ENCODE results near the gene TMEM179.

TMEM179 gene

GRCh38 chr14:104585966-104586697, 18.4 kb downstream of the TMEM179 start:
- no peak for DNase-seq

GRCh38 chr14:104584557-104584956, 20.0 kb downstream of the TMEM179 start:
- no peak for DNase-seq

- no peak for DNase-seq
Measured at GRCh38 chr14:104583424-104584306, 20.9 kb downstream of the TMEM179 start.

- DNase-seq = no peak
Measured at GRCh38 chr14:104582662-104583061, 21.9 kb downstream of the TMEM179 start.

- no peak for DNase-seq
Measured at GRCh38 chr14:104582005-104582404, 22.6 kb downstream of the TMEM179 start.

- DNase-seq = no peak
Measured at GRCh38 chr14:104581521-104581920, 23.1 kb downstream of the TMEM179 start.

GRCh38 chr14:104580961-104581360, 23.6 kb downstream of the TMEM179 start:
- DNase-seq = peak; percentile 42

GRCh38 chr14:104579939-104580338, 24.6 kb downstream of the TMEM179 start:
- peak; percentile 9 for DNase-seq

- no peak for DNase-seq
Measured at GRCh38 chr14:104579507-104579906, 25.1 kb downstream of the TMEM179 start, which contains the start of gene C14orf180. Gene C14orf180, plus strand, starts transcription at chr14:104579764. Its CDS starts 6,667 bp downstream, at chr14:104586431.

GRCh38 chr14:104578321-104578720, 26.3 kb downstream of the TMEM179 start:
- DNase-seq = no peak

- DNase-seq = no peak
Measured at GRCh38 chr14:104577847-104578301, 26.7 kb downstream of the TMEM179 start.

- no peak for DNase-seq
Measured at GRCh38 chr14:104577426-104577825, 27.1 kb downstream of the TMEM179 start.

GRCh38 chr14:104576970-104577332, 27.6 kb downstream of the TMEM179 start:
- no peak for DNase-seq

GRCh38 chr14:104576232-104576969, 28.2 kb downstream of the TMEM179 start:
- DNase-seq = no peak

GRCh38 chr14:104574978-104575583, 29.5 kb downstream of the TMEM179 start:
- no peak for DNase-seq

GRCh38 chr14:104574536-104574935, 30.0 kb downstream of the TMEM179 start:
- no peak for DNase-seq

- no peak for DNase-seq
Measured at GRCh38 chr14:104573930-104574329, 30.6 kb downstream of the TMEM179 start.

- no peak for DNase-seq
Measured at GRCh38 chr14:104572668-104573067, 31.9 kb downstream of the TMEM179 start.

GRCh38 chr14:104572024-104572626, 32.4 kb downstream of the TMEM179 start:
- DNase-seq = no peak

- no peak for DNase-seq
Measured at GRCh38 chr14:104571246-104571645, 33.3 kb downstream of the TMEM179 start.

GRCh38 chr14:104569435-104569834, 35.1 kb downstream of the TMEM179 start:
- DNase-seq = no peak

- no peak for DNase-seq
Measured at GRCh38 chr14:104568620-104569019, 36.0 kb downstream of the TMEM179 start.

- no peak for DNase-seq
Measured at GRCh38 chr14:104567957-104568225, 36.7 kb downstream of the TMEM179 start.

All from NCI-H2029 (cell line).